HG03442 (cell line): ENCODE measurements around the gene FBXO9.

Source experiments
- ATAC-seq: cut with Tn5 transposase; IDR thresholded peaks from one replicate; pipeline ENCODE4 v1.9.1; 2021; ENCODE audit warnings: mild to moderate bottlenecking, moderate library complexity; ENCODE audit not compliant: unreplicated experiment

FBXO9 gene

DNA sequence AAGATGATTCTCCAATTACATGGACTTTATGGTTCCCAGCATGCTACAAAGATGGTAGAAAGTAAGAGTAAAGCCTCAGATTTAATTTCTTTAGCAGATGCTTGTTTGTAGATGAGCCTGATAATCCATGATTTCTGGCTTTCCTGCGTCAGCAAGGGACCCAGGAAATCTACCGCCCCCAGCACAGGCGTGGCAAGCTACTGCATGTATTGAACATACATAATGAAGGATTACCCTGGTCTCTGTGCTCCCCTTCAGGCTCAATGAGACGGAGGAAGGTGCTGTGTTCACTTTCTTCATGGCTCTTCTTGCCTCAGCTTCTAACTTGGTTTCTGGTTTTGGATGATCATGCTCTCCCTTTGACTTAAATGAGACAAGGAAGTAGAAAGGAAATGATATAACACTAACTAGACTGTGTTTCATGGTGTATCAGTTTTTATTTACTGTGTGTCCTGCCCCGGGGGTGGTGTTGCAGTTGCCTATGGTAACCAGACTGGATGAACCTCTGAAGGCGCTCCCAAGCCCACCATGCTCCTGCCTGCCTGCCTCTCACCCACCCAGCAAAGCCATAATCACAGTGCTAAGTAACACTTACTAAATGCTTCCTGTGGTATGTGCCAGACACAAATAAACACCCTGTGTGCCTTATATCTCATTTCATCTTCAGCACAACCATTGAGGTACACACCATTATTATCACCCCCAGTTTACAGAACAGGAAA is 65.5 kb downstream of the FBXO9 start:
- no peak for ATAC-seq

DNA sequence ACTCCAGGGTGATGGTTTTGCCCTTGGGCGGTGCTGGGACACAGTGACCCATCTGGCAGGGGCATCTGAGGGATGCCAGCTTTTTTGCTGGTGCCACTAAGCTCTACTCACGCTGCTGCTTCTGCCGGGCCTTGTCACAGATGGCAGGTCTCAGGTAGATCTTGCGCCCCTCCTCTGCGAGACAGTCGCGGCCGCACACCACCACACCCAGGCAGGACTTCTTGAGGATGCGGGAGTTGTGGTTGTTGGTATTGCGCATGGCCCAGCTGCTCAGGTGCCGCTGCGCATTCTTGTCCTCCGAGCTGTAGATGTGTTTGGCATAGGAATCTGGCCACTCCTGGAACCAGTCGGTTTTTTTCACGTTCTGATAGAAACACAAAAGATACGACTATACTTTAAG is 68.8 kb downstream of the FBXO9 start:
- ATAC-seq, result no peak

- no peak for ATAC-seq
Observed at GRCh38 chr6:53134601-53135235, 69.5 kb downstream of the FBXO9 start.

- no peak for ATAC-seq
Observed at GRCh38 chr6:53136000-53136609, 70.9 kb downstream of the FBXO9 start.

DNA sequence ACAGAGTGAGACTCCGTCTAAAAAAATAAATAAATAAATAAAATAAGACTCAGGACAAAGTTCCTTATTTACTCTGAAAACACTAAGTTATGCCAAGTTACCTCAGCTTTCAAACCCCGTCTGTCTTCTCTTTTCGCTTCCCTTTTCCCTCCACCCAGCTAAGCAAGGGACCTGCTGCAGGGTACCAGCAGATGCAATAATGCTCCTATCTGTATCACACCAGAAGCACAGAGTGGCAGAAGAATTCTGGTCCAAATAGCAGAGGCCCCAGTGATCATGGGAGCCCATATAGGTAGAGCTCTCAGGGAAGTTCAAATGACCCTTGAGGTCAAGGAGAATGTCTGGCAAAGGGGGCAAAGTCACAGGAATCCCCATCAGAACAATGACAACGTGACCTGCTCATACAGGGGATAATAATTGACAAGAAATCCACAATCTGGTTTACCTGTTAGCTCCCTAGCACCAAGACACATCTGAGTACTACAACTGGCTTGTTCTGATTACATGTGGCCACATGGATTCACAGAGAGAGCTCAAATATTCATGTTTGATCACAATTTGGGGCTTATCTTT is 74.7 kb downstream of the FBXO9 start:
- no peak for ATAC-seq

DNA sequence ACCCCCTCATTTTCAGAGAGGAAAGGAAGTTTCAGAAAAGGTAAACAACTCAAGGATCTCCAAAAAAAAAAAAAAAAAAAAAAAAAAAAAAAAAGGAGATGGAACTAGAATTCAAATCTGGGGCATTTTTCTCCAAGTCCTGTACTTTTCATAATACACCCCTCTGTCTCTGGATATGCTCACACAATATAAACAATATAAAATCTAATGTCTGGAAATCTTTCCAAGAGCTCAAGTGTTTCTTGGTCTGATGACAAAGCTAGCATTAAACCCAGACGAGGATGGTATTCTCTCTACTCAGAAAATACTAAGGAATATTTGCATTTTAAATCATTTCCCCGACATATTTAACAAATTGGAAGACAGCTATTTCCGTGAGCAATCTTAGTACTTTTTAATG is 77.6 kb downstream of the FBXO9 start:
- no peak for ATAC-seq

GRCh38 chr6:53143710-53144109 is 78.5 kb downstream of the FBXO9 start:
- no peak for ATAC-seq

GRCh38 chr6:53144802-53145201 is 79.6 kb downstream of the FBXO9 start:
- no peak for ATAC-seq

GRCh38 chr6:53148684-53149083 is 83.5 kb downstream of the FBXO9 start, which contains the start of gene GCM1:
Gene GCM1, minus strand, starts transcription at chr6:53148841. Its CDS starts 3,209 bp downstream, at chr6:53145632.
- ATAC-seq, result no peak
